ENCODE results near the gene SUSD3. TPM values are rescaled to one million over a fixed set of nuclear protein-coding genes. Genes with fewer than 3 reads are reported as not detected.

Gene SUSD3
- total and polyA plus RNA-seq, 11 donors, result 0.29 to 5.2 (median 0.53) TPM; not detected in 3

- peak overlapping the region in 1 of 12 donors; percentile 24 for H3K27ac ChIP-seq
- no peak overlapping the region for H3K4me3 ChIP-seq
- DNase-seq, result peak in 1 of 5 donors; percentile 15
- ATAC-seq, result no peak
- intact Hi-C loops (cut with DNase I), result no loop called here
- H3K36me3 ChIP-seq, result peaks cover 0 to 42% (median 0%) of the 10 kb centered on the region in 9 donors
- 80 to 91% (median 85%) methylated on average over 7 to 8 of the region's 8 CpGs for WGBS, 4 donors
- H3K4me1 ChIP-seq, result peaks cover 0 to 38% (median 0%) of the 10 kb centered on the region in 12 donors
- no peaks in the 10 kb centered on the region for H3K9me3 ChIP-seq
- TF ChIP-seq CTCF (IDR thresholded peaks at IDR 0.05), result no peak
- TF ChIP-seq POLR2A (IDR thresholded peaks at IDR 0.05), result no peak
- no peaks in the 10 kb centered on the region for H3K27me3 ChIP-seq
Observed at GRCh38 chr9:93025736-93026135, 32.8 kb upstream of the SUSD3 start.

- H3K27ac ChIP-seq, result peak overlapping the region in 1 of 12 donors; percentile 58
- peaks cover 0 to 33% (median 0%) of the 10 kb centered on the region in 9 donors for H3K36me3 ChIP-seq
- ATAC-seq (no peak), DNase-seq (peak in 1 of 5 donors; percentile 16)
- 93 to 100% (median 97%) methylated on average over 3 to 7 of the region's 7 CpGs for WGBS, 4 donors
- no peaks in the 10 kb centered on the region for H3K9me3 ChIP-seq
- no peak overlapping the region for H3K4me3 ChIP-seq
- peaks cover 0 to 42% (median 0%) of the 10 kb centered on the region in 12 donors for H3K4me1 ChIP-seq
- TF ChIP-seq POLR2A (IDR thresholded peaks at IDR 0.05), result no peak
- TF ChIP-seq CTCF (IDR thresholded peaks at IDR 0.05), result no peak
- H3K27me3 ChIP-seq, result no peaks in the 10 kb centered on the region
- intact Hi-C loops (cut with DNase I), result no loop called here
Observed at GRCh38 chr9:93026640-93027039, 31.9 kb upstream of the SUSD3 start.

- DNase-seq, result no peak
- 96 to 97% (median 96%) methylated on average over 10 of the region's 10 CpGs for WGBS, 4 donors
- H3K4me1 ChIP-seq, result peaks cover 0 to 53% (median 0%) of the 10 kb centered on the region in 12 donors
- no peak for ATAC-seq
- H3K27me3 ChIP-seq, result no peaks in the 10 kb centered on the region
- H3K9me3 ChIP-seq, result no peaks in the 10 kb centered on the region
- peaks cover 0 to 24% (median 0%) of the 10 kb centered on the region in 9 donors for H3K36me3 ChIP-seq
- intact Hi-C loops (cut with DNase I), result no loop called here
- TF ChIP-seq CTCF (IDR thresholded peaks at IDR 0.05) (no peak), POLR2A (IDR thresholded peaks at IDR 0.05) (no peak)
- H3K27ac ChIP-seq, result peak overlapping the region in 1 of 12 donors; percentile 58
- H3K4me3 ChIP-seq, result no peak overlapping the region
Observed at GRCh38 chr9:93027750-93028149, 30.8 kb upstream of the SUSD3 start.

GRCh38 chr9:93028448-93029006, 30.0 kb upstream of the SUSD3 start:
- ATAC-seq (peak in 2 of 4 donors; percentile 35 to 44), DNase-seq (no peak)
- peak overlapping the region in 1 of 12 donors; percentile 31 for H3K4me3 ChIP-seq
- no peaks in the 10 kb centered on the region for H3K9me3 ChIP-seq
- H3K27ac ChIP-seq, result peak overlapping the region in 1 of 12 donors; percentile 74
- peaks cover 0 to 55% (median 0%) of the 10 kb centered on the region in 12 donors for H3K4me1 ChIP-seq
- no peaks in the 10 kb centered on the region for H3K27me3 ChIP-seq
- 47 to 51% (median 47%) methylated on average over 6 of the region's 6 CpGs for WGBS, 4 donors
- intact Hi-C loops (cut with DNase I), result no loop called here
- no peak for TF ChIP-seq CTCF (IDR thresholded peaks at IDR 0.05)
- no peak for TF ChIP-seq POLR2A (IDR thresholded peaks at IDR 0.05)
- H3K36me3 ChIP-seq, result peaks cover 0 to 19% (median 0%) of the 10 kb centered on the region in 9 donors
